HG03196 (cell line): ENCODE measurements around the gene CEP43.

Experiments used
- ATAC-seq: cut with Tn5 transposase; IDR thresholded peaks from one replicate; pipeline ENCODE4 v1.9.1; 2021; ENCODE audit not compliant: unreplicated experiment

The CEP43 gene

GRCh38 chr6:166966268-166966667 lies 32.9 kb upstream of the CEP43 start:
- ATAC-seq, result no peak

GRCh38 chr6:166969390-166970002 lies 29.7 kb upstream of the CEP43 start:
- no peak for ATAC-seq

- no peak for ATAC-seq
Measured at GRCh38 chr6:166970091-166970490, 29.1 kb upstream of the CEP43 start.

- ATAC-seq, result no peak
Measured at GRCh38 chr6:166970776-166971175, 28.4 kb upstream of the CEP43 start.

- ATAC-seq, result no peak
Measured at GRCh38 chr6:166971271-166971670, 27.9 kb upstream of the CEP43 start.

- ATAC-seq, result no peak
Measured at GRCh38 chr6:166972101-166972500, 27.1 kb upstream of the CEP43 start.

GRCh38 chr6:166976636-166977035 lies 22.6 kb upstream of the CEP43 start:
- no peak for ATAC-seq

- no peak for ATAC-seq
Measured at GRCh38 chr6:166977621-166978525, 21.3 kb upstream of the CEP43 start.

- no peak for ATAC-seq
Measured at GRCh38 chr6:166980738-166981137, 18.5 kb upstream of the CEP43 start.

- no peak for ATAC-seq
Measured at GRCh38 chr6:166987448-166987847, 11.7 kb upstream of the CEP43 start.

- no peak for ATAC-seq
Measured at GRCh38 chr6:166987930-166988329, 11.3 kb upstream of the CEP43 start.

- ATAC-seq, result no peak
Measured at GRCh38 chr6:166988674-166989201, 10.5 kb upstream of the CEP43 start.

- no peak for ATAC-seq
Measured at GRCh38 chr6:166989427-166990032, 9.7 kb upstream of the CEP43 start.

GRCh38 chr6:166996406-166996805 lies 2.8 kb upstream of the CEP43 start:
- no peak for ATAC-seq

GRCh38 chr6:166997348-166997747 lies 1.8 kb upstream of the CEP43 start:
- no peak for ATAC-seq

GRCh38 chr6:166997768-166998255 lies 1.4 kb upstream of the CEP43 start:
- ATAC-seq, result peak; percentile 24

GRCh38 chr6:166998256-166999144 lies 697 bp upstream of the CEP43 start:
- ATAC-seq, result peak; percentile 9

- no peak for ATAC-seq
Measured at GRCh38 chr6:166999884-167000253, 672 bp downstream of the CEP43 start.

- ATAC-seq, result no peak
Measured at GRCh38 chr6:167000759-167001158, 1.6 kb downstream of the CEP43 start.

- ATAC-seq, result no peak
Measured at GRCh38 chr6:167005350-167006159, 6.4 kb downstream of the CEP43 start.
